Gastroesophageal sphincter (tissue), 3 donors: ENCODE data around the gene TSPO.
A peak's percentile ranks its signal among the peaks of the same experiment; 100 is the strongest.

Source experiments
- CTCF ChIP-seq, 4 experiments: fragments of 200-600 bp in 2 of 4; fragments of 450-650 bp in 2 of 4; sonication (generic) in 1 of 4; IDR thresholded peaks; one replicate each; pipeline ENCODE4 v1.5.1; 2017 to 2019; ENCODE audit warnings: antibody characterized with exemption in 4 of 4, mild to moderate bottlenecking in 2 of 4, moderate library complexity in 2 of 4
- EP300 ChIP-seq: sonication (generic); formaldehyde crosslinking; IDR thresholded peaks from one replicate; pipeline ENCODE4 v1.6.1; 2017; ENCODE audit warnings: antibody characterized with exemption, mild to moderate bottlenecking
- POLR2A ChIP-seq, 2 donors: fragments of 450-650 bp; IDR thresholded peaks; one replicate each; pipeline ENCODE4 v1.6.1; 2017; ENCODE audit warnings: antibody characterized with exemption in 2 of 2, mild to moderate bottlenecking in 2 of 2, moderate library complexity in 1 of 2
- POLR2AphosphoS5 ChIP-seq: sonication (generic); formaldehyde crosslinking; IDR thresholded peaks from one replicate; pipeline ENCODE4 v1.6.1; 2017; ENCODE audit warnings: antibody characterized with exemption

- TF ChIP-seq POLR2AphosphoS5: no peak
- TF ChIP-seq CTCF (IDR thresholded peaks at IDR 0.05): peak in 2 of 4 experiments; percentile 6 to 28
- no peak for TF ChIP-seq POLR2A (IDR thresholded peaks at IDR 0.05)
- TF ChIP-seq EP300: no peak
Measured at GRCh38 chr22:43110444-43110926, 40.9 kb upstream of the TSPO start, which contains the start of gene BIK.
